ENCODE measurements around the gene PXT1.

The PXT1 gene

GRCh38 chr6:36343109-36343680, 99.5 kb downstream of the PXT1 start:
- no peak for DNase-seq

GRCh38 chr6:36340618-36341454, 101.8 kb downstream of the PXT1 start:
- DNase-seq: no peak

All from NCI-H187 treated with DMSO at 0.1 percent for 48 hours (cell line).